NCI-H526 (cell line): ENCODE results near the gene MFAP2.

Source experiments
- DNase-seq, 2 experiments: peaks; one replicate each; lab custom pipeline; 2025; lab: John Stamatoyannopoulos, UW

Gene MFAP2, protein sequence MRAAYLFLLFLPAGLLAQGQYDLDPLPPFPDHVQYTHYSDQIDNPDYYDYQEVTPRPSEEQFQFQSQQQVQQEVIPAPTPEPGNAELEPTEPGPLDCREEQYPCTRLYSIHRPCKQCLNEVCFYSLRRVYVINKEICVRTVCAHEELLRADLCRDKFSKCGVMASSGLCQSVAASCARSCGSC

DNA sequence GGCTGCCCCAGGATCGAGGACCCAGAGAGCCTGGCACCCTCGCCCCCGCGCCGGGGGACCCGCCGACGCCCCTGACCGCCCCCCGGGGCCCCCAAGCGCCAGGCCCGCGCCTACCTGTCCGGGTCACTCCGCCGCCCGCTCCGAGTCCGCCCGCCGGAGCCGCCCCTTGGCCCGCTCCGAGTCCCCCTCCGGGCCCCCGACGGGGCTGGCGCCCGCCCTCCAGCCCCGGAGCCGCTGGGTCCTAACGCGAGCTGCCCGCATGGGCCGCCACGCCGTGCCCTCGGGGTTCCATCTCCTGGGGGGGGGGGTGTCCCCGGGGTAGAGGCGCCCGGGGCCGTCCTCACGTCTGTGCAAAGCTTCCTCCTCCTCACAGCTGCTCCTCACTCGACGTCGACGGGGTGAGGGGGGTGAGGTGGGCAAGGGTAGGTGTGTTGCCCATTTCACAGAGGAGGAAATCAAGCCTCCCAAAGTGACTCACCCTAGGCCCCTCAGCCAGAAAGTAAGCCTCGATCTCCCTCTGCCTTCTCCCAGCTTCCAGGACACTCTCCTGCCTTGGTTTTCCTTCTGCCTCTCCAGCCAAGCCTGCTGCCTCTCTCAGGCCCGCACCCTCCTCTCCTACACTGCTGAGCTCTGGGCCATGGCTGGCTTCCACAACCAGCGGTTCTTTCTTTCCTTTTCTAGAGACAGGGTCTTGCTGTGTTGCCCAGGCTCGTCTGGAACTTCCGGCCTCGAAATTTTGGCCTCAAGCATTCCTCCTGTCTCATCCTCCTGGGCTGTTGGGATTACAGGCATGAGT, at the start of gene MFAP2:
MFAP2 (minus strand) TSS at position 148 of the 796 bp plus-strand sequence. CDS start 2,347 bp downstream, outside the sequence.
- DNase-seq = peak in 1 of 2 experiments; percentile 25

DNA sequence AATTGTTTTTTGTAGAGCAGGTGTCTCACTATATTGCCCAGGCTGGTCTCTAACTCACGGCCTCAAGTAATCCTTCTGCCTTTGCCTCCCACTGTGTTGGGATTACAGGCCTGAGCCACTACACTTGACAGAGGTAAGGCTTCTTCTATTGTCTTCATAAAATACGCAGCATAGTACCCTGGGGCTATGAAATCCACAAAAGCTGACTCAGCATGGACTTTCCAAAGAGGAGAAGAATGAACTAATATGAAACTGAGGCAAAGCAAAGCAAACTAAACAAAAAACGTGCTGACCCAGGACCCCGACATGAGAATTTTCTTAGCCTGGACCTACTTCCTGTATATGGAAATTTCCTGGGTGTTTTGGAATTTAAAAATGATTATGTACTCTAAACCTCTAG, 49.8 kb upstream of the MFAP2 start:
- no peak for DNase-seq

GRCh38 chr1:17028662-17029188, 48.3 kb upstream of the MFAP2 start:
- DNase-seq = no peak

- DNase-seq = no peak
Measured at GRCh38 chr1:17027900-17028299, 47.5 kb upstream of the MFAP2 start.

- DNase-seq = no peak
Measured at GRCh38 chr1:17027403-17027802, 47.0 kb upstream of the MFAP2 start.

DNA sequence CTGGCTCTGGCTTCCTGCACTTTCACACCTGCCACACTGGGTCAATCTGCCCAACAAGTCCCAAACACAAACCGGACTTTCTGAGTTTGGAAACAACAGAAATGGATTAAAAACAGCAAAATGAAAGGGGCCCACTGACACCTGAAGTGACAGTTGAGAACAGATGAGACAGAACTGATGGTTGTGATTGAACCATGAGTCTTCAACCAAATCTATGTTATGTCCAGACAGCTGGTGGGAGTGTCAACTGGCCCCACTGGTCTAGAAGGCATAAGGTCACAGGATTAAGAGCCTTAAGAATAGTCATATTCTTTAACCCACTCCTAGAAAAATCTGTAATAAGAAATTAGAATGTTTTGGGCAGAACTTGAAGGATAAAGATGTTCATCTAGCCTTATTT, 44.3 kb upstream of the MFAP2 start:
- DNase-seq = no peak

DNA sequence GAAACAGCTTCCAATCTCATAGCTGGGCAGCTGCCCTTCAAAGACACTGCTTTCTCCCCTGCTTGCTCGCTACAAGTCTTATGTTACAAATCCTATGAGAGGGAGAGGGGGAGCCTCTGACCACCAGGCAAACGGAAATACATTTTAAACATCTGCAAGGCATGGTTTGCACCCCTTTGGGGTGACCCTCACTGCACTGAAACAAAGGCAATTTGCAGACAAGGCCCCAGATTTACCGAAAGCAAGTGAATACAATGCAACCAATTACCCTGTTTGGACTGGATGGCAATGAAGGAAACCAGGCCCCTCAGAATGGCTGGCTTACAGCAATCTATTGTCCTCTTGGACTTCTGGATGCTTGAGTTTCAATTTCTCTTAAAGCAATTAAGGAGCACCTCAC, 43.2 kb upstream of the MFAP2 start:
- DNase-seq = no peak

GRCh38 chr1:17023102-17023501, 42.7 kb upstream of the MFAP2 start:
- no peak for DNase-seq

DNA sequence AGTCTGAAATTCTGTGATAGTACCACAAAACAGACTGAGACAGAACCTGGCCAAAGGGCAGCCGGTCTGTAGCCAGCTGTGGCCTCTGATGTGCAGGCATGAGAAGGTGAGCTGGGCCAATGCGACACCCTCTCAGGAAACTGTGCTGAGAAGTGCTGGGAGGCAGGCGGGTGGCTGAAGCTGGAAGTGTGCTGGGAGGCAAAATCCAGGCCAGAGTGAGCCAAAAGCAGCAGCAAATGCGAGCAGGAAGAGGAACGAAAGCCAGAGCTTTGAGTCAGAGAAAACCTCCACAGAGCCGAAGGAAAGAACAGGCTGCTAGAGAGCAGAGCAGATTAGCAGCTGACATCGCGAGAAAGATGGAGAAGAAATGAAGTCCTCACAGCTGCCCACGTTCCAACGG, 41.5 kb upstream of the MFAP2 start:
- no peak for DNase-seq

- DNase-seq = no peak
Measured at GRCh38 chr1:17020502-17020901, 40.1 kb upstream of the MFAP2 start.

GRCh38 chr1:17018849-17019248, 38.4 kb upstream of the MFAP2 start:
- no peak for DNase-seq

- no peak for DNase-seq
Measured at GRCh38 chr1:17017435-17017834, 37.0 kb upstream of the MFAP2 start.

GRCh38 chr1:17016317-17016661, 35.9 kb upstream of the MFAP2 start:
- no peak for DNase-seq

GRCh38 chr1:17014671-17015567, 34.5 kb upstream of the MFAP2 start:
- DNase-seq = no peak

DNA sequence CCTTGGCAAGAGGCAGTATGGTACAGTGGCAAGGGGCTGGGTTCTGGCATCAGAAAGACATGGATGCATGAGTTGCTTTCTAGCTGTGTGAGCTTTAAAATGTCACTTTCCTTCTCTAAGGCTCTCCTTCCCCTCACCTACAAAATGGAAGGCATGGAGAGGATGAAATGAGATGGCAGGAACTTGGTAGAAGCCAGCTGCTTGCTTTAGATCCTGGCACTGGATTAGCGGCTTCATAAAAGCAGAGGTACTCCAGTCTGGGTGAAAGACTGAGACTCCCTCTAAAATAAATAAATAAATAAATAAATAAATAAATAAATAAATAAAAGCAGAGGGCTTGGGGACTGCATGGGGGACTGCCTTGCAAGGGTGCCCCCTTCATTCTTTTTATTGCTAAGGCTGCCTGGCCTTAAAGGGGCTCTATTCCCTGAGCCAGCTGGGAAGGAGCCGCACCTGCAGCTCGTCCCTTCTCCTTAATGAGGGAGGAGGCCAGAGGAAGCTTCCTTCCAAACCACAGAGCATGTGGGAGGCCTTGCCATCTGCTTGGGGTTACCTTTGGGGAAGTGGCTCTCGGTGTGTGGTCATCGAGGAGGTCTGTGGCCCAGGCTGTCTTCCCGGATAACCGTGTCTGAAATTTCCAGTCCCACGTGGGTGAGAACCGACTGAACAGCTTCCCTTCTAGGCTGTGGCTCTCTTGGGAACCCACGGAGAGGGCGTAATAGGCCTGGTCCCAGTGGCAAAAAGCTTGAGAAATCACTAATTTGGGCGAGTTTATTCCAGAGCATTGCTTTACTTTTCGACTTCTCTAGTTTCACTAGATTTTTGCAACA, 33.3 kb upstream of the MFAP2 start:
- DNase-seq = no peak

DNA sequence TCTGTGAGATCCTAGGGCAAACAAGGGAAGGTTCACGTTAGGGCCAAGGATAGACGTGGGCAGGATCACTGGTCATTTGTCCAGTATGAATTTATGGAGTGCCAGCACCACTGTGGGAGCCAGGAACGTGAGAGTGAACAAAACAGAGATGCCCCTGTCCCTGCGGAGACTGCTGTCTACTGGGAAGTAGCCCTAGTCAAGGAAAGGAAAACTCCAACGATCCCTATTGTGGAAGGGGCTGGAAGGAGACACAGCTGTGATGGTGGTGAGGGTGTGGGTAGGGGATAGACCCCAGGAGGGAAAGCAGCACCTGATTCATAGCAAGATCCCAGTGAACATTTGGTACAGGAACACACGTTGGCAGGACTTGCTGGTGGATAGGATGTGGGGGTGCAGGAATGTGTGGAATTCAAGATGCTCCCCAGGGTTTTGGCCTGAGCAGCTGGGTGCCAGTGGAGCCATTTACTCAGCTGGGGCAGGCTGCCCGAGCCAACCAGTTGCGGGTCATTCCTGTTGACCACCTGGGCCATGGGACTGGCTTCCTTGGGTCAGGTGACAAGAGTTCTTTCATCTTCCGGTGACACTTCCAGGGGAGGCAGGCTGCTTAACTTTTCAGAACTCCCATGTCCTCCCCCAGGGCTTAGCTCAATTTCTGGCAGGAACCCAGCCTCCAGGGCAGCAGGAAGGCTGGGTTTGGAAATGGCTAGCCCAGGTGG, 32.5 kb upstream of the MFAP2 start:
- no peak for DNase-seq

- peak; percentile 73 to 97 for DNase-seq
Measured at GRCh38 chr1:17011439-17012307, 31.3 kb upstream of the MFAP2 start, which contains the start of gene ATP13A2. Gene ATP13A2, minus strand, starts transcription at chr1:17011928. Its CDS starts 190 bp downstream, at chr1:17011738.

- DNase-seq = peak in 1 of 2 experiments; percentile 3
Measured at GRCh38 chr1:17011092-17011438, 30.6 kb upstream of the MFAP2 start.

DNA sequence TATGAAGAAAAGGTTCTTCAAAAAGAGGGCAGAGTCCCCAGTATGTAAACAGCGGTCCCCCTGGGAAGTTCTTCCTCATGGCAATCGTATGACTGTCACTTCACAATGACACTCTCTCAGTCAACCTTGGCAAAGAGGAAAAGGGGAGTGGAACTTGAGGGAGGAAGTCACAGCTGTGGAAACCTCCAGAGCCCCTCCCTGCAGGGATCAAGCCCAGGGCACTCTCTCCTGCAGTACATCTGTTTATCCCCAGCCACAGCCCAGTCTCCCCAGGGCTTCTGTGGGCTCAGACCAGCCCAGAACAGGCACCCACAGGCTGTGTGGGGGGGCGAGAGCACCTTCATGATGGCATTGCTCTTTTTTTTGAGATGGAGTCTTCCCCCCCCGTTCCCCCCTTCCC, 29.3 kb upstream of the MFAP2 start:
- no peak for DNase-seq
